HepG2 (cell line): ENCODE results near the gene GCG. TPM values are rescaled to one million over a fixed set of nuclear protein-coding genes. Genes with fewer than 3 reads are reported as not detected.

ENCODE experiments used
- ATAC-seq: fragments of 200-7000 bp; cut with Tn5 transposase; 3 replicates; pipeline ENCODE4 v1.9.1; 2020; ENCODE audit warnings: mild to moderate bottlenecking, moderate library complexity
- BruUV-seq: library from RNA; stranded (reverse); fragments of 400-500 nt; replicated peaks from 2 replicates; lab custom pipeline; 2021; lab: Mats Ljungman, UMichigan
- CTCF ChIA-PET: fragments of 300-600 bp; formaldehyde crosslinking; extraction: SDS; loops from one replicate; lab custom pipeline; 2021; ENCODE audit warnings: low total read pairs, inconsistent platforms, low intra/inter-chr PET ratio; lab: Yijun Ruan, JAX
- POLR2A ChIA-PET: fragments of 350-600 bp; sonication (Branson Sonifier 250); formaldehyde crosslinking; loops from one replicate; lab custom pipeline; 2020; ENCODE audit warnings: antibody characterized with exemption, inconsistent platforms; lab: Yijun Ruan, JAX
- DNase-seq: peaks from one replicate; pipeline ENCODE4 v3.0.0-alpha.2; 2015; ENCODE audit warnings: low spot score
- FAIRE-seq: peaks from 3 replicates; lab custom pipeline; 2011; peaks lifted over from hg19 to GRCh38; lab: Jason Lieb, UNC
- H2AFZ ChIP-seq: one replicate; pipeline ENCODE4 v1.6.1; 2011; ENCODE audit warnings: low read length, inconsistent platforms
- H3K27ac ChIP-seq: fragments of 300-600 bp; 3 replicates; pipeline ENCODE4 v1.8.0; 2011; ENCODE audit warnings: mixed run types, mild to moderate bottlenecking, mixed read lengths, low read length, inconsistent platforms; ENCODE audit not compliant: insufficient read depth; ENCODE audit errors: extremely low read length
- H3K27me3 ChIP-seq, 2 experiments: fragments of 200-600 bp in 1 of 2; 2 replicates in 1 of 2; 3 replicates in 1 of 2; pipeline versions ENCODE4 v1.6.0 to v1.8.0; 2011; ENCODE audit warnings: low read length in 2 of 2, mild to moderate bottlenecking in 2 of 2, moderate library complexity in 2 of 2, inconsistent platforms in 1 of 2; ENCODE audit not compliant: insufficient read depth in 2 of 2, control insufficient read depth in 1 of 2
- H3K36me3 ChIP-seq, 2 experiments: fragments of 200-600 bp in 1 of 2; replicated peaks in 1 of 2; 2 replicates in 1 of 2; 3 replicates in 1 of 2; pipeline versions ENCODE4 v1.5.1 to v1.8.0; 2011; ENCODE audit warnings: low read length in 2 of 2, inconsistent platforms in 1 of 2; ENCODE audit not compliant: insufficient read depth in 2 of 2, control insufficient read depth in 1 of 2
- H3K4me1 ChIP-seq: 2 replicates; pipeline ENCODE4 v1.5.1; 2012; ENCODE audit warnings: low read length, inconsistent platforms; ENCODE audit not compliant: insufficient read depth
- H3K4me2 ChIP-seq: 2 replicates; pipeline ENCODE4 v1.6.0; 2011; ENCODE audit warnings: low read depth, low read length, inconsistent platforms
- H3K4me3 ChIP-seq, 3 experiments: fragments of 200-600 bp in 1 of 3; sonication (generic), shearing (Covaris generic) in 1 of 3; replicated peaks in 1 of 3; 2 replicates each; pipeline ENCODE4 v1.5.1; 2011 to 2016; ENCODE audit warnings: low read length in 3 of 3, inconsistent platforms in 2 of 3, low read depth in 2 of 3, mild to moderate bottlenecking in 2 of 3, control low read depth in 1 of 3, mixed read lengths in 1 of 3; ENCODE audit not compliant: insufficient read depth in 1 of 3
- H3K79me2 ChIP-seq: one replicate; pipeline ENCODE4 v1.6.1; 2011; ENCODE audit warnings: low read length, inconsistent platforms; ENCODE audit not compliant: insufficient read depth
- H3K9ac ChIP-seq: 2 replicates; pipeline ENCODE4 v1.6.0; 2011; ENCODE audit warnings: mild to moderate bottlenecking, low read depth, low read length, inconsistent platforms; ENCODE audit not compliant: insufficient read depth
- H3K9me3 ChIP-seq: 2 replicates; pipeline ENCODE4 v1.5.1; 2012; ENCODE audit warnings: mild to moderate bottlenecking, low read length
- H4K20me1 ChIP-seq: 2 replicates; pipeline ENCODE4 v1.6.0; 2011; ENCODE audit warnings: inconsistent platforms, mild to moderate bottlenecking, low read length, moderate library complexity; ENCODE audit not compliant: insufficient read depth
- ARNTL ChIP-seq: sonication (generic); formaldehyde crosslinking; IDR thresholded peaks from 2 replicates; pipeline ENCODE4 v1.4.0; 2020; ENCODE audit warnings: mild to moderate bottlenecking, missing genetic modification reagents
- BCL6 ChIP-seq: IDR thresholded peaks from 2 replicates; pipeline ENCODE4 v1.6.1; 2016; ENCODE audit warnings: missing genetic modification reagents, missing compliant biosample characterization
- NFE2L2 ChIP-seq: fragments of 150-350 bp; IDR thresholded peaks from 2 replicates; pipeline ENCODE4 v1.6.1; 2014; ENCODE audit warnings: low read length
- NKX3-1 ChIP-seq: sonication (generic); formaldehyde crosslinking; IDR thresholded peaks from 2 replicates; pipeline ENCODE4 v1.5.0; 2020; ENCODE audit warnings: missing genetic modification reagents
- RFX1 ChIP-seq: fragments of 450-650 bp; IDR thresholded peaks from 2 replicates; pipeline ENCODE4 v1.6.1; 2017
- TCF7 ChIP-seq: sonication (generic); IDR thresholded peaks from 2 replicates; pipeline ENCODE4 v1.6.1; 2016; ENCODE audit warnings: antibody characterized with exemption, low read depth
- ZNF260 ChIP-seq: sonication (generic); formaldehyde crosslinking; IDR thresholded peaks from 2 replicates; pipeline ENCODE4 v1.4.0; 2020; ENCODE audit warnings: missing genetic modification reagents, low read depth, mild to moderate bottlenecking, borderline replicate concordance
- ZNF3 ChIP-seq: IDR thresholded peaks from 2 replicates; pipeline ENCODE4 v1.7.0; 2017; ENCODE audit warnings: inconsistent platforms
- ZNF34 ChIP-seq: sonication (generic); formaldehyde crosslinking; IDR thresholded peaks from 2 replicates; pipeline ENCODE4 v1.4.0; 2020; ENCODE audit warnings: mild to moderate bottlenecking, missing genetic modification reagents, borderline replicate concordance
- ZNF550 ChIP-seq: sonication (generic); formaldehyde crosslinking; IDR thresholded peaks from 2 replicates; pipeline ENCODE4 v1.4.0; 2020; ENCODE audit warnings: mild to moderate bottlenecking, missing genetic modification reagents, borderline replicate concordance
- ZNF678 ChIP-seq: sonication (generic); formaldehyde crosslinking; IDR thresholded peaks from 2 replicates; pipeline ENCODE4 v1.4.0; 2020; ENCODE audit warnings: mild to moderate bottlenecking, missing genetic modification reagents
- ZNF781 ChIP-seq: sonication (generic); formaldehyde crosslinking; IDR thresholded peaks from 2 replicates; pipeline ENCODE4 v1.5.1; 2020; ENCODE audit warnings: borderline replicate concordance, mild to moderate bottlenecking, missing genetic modification reagents; ENCODE audit errors: not compliant biosample characterization
- ZSCAN30 ChIP-seq: sonication (generic); formaldehyde crosslinking; IDR thresholded peaks from 2 replicates; pipeline ENCODE4 v1.5.0; 2020; ENCODE audit warnings: mild to moderate bottlenecking, missing genetic modification reagents
- WGBS: methylation state at CpG from one replicate; pipeline ENCODE4 v1.1.6; 2017; ENCODE audit warnings: low lambda C conversion rate; 5-methylcytosine and 5-hydroxymethylcytosine counted together
- in situ Hi-C: cut with HindIII; loops from 2 replicates; pipeline ENCODE4 v1.10.0; 2017; ENCODE audit warnings: low pct_unique_long_range_greater_than_20kb; ENCODE audit not compliant: extremely low pct_ligation_motif_present
- intact Hi-C: fragments of 100-400 bp; cut with micrococcal nuclease; formaldehyde crosslinking; loops from one replicate; pipeline ENCODE4 v1.10.0; 2022; ENCODE audit not compliant: unreplicated experiment
- polyA plus RNA-seq, 8 experiments: library from polyadenylated mRNA; depleted of rRNA in 3 of 8; stranded (reverse) in 7 of 8; unstranded in 1 of 8; fragments of >200 nt; fragmentation: Illumina TruSeq in 4 of 8; extraction: Trizol in 4 of 8; gene quantifications; 2 replicates each; pipeline versions ENCODE4 v1.2.1 to v1.2.3, GENCODE V29; 2011 to 2016; ENCODE audit warnings: low read depth in 4 of 8, missing spikeins in 1 of 8, mixed read lengths in 1 of 8; ENCODE audit not compliant: insufficient read depth in 1 of 8
- total RNA-seq, 5 experiments: library from RNA; depleted of rRNA; stranded (reverse); fragments of >200 nt; fragmentation: Illumina TruSeq; extraction: Trizol; gene quantifications; 2 replicates each; pipeline ENCODE4 v1.2.3, GENCODE V29; 2016; ENCODE audit warnings: low read depth in 1 of 5

Gene GCG
- total and polyA plus RNA-seq, 2 of the 13 experiments (the other 11 are each of a cell fraction or from before 2014, with no cell fraction given) = not detected

DNA sequence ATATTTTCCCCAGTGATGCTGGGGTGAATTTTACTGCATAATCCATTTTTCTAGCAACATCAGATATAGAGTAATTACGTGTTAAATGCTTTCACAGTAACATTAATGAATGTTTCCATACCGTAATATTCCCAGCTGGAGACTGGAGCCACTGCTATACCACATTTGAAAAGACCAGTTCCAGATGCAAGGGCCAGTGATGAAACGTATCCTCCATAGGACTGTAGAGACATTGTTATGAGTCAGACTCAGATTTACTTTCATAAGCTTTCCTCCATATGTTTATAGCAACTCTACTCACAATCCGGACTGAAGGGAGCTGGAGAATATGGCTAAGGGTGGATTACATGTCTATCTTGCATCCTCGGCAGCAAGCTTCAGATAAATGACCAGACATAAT, 22.7 kb upstream of the GCG start:
- POLR2A ChIA-PET = no interaction called here
- DNase-seq = no peak
- BruUV-seq = no TSS peak
- no peaks in the 10 kb centered on the region for H3K4me1 ChIP-seq
- ATAC-seq = no peak
- H3K27me3 ChIP-seq = no peaks in the 10 kb centered on the region; a peak in 1 of 5 replicates
- FAIRE-seq = no peak
- H3K4me3 ChIP-seq = no peak overlapping the region
- 9% methylated on average over 5 of the region's 5 CpGs for WGBS
- H3K9me3 ChIP-seq = no peaks in the 10 kb centered on the region
- no peak overlapping the region for H2AFZ ChIP-seq
- H3K79me2 ChIP-seq = no peaks in the 10 kb centered on the region
- H3K36me3 ChIP-seq = no peaks in the 10 kb centered on the region
- in situ Hi-C loops (no loop called here), intact Hi-C loops (no loop called here)
- no peak overlapping the region for H3K4me2 ChIP-seq
- no peaks in the 10 kb centered on the region for H4K20me1 ChIP-seq
- no peak overlapping the region for H3K27ac ChIP-seq
- CTCF ChIA-PET = no interaction called here
- TF ChIP-seq NFE2L2 (no peak), TCF7 (no peak), ARNTL (no peak), ZNF550 (CRISPR knock-in tag) (no peak), RFX1 (no peak), BCL6 (no peak), ZNF3 (no peak), ZNF260 (no peak), ZNF781 (CRISPR knock-in tag) (no peak), ZNF34 (CRISPR knock-in tag) (no peak), NKX3-1 (no peak), ZNF678 (CRISPR knock-in tag) (no peak), ZSCAN30 (no peak)
- no peak overlapping the region for H3K9ac ChIP-seq
